SK-N-MC (cell line): Measurements from ENCODE around the gene HUNK.

Experiments used
- EZH2 ChIP-seq: fragments of 200-600 bp; sonication (generic); IDR thresholded peaks from one replicate; pipeline ENCODE4 v1.6.1; 2017; ENCODE audit warnings: antibody characterized with exemption
- FOXP2 ChIP-seq: optimal IDR thresholded peaks from 2 replicates; pipeline ENCODE3; 2011; ENCODE audit warnings: mild to moderate bottlenecking, moderate library complexity; ENCODE audit not compliant: insufficient read depth; ENCODE audit errors: extremely low read length, control extremely low read depth
- POLR2AphosphoS5 ChIP-seq: IDR thresholded peaks from 2 replicates; pipeline ENCODE4 v1.6.1; 2012; ENCODE audit warnings: mild to moderate bottlenecking, low read depth, low read length, borderline replicate concordance

DNA sequence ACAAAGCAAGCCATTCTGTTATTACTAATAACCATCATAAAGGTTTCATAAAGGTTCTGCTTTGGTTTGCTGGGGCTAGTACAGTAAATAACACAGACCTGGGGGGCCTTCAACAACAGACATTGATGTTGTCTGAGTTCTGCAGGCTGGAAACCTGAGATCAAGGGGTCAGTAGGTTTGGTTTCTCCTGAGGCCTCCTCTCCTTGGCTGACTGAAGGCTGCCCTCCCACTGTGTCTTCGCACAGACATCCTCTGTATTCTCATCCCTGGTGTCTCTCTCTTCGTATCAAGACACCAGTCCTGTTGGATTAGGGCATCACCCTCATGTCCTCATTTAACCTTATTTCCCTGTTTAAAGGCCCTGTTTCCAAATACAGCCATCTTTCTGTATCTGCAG, 37.3 kb downstream of the HUNK start:
- TF ChIP-seq EZH2 (no peak), POLR2AphosphoS5 (no peak), FOXP2 (no peak)
